CD4-positive, alpha-beta memory T cell (primary cell): Measurements from ENCODE around the gene FAM20A. TPM values are rescaled to one million over a fixed set of nuclear protein-coding genes. Genes with fewer than 3 reads are reported as not detected.
"Not testable (repeated sequence)": the region's sequence is repeated elsewhere in the genome, so short reads cannot be mapped to it uniquely, and the experiment has no call there.

Source experiments
- CTCF ChIA-PET: fragments of 350-600 bp; sonication (Branson Sonifier 250); formaldehyde crosslinking; loops from one replicate; lab custom pipeline; 2021; ENCODE audit warnings: inconsistent platforms; ENCODE audit not compliant: partially characterized antibody; lab: Charles Lee
- POLR2A ChIA-PET: fragments of 350-600 bp; sonication (Branson Sonifier 250); formaldehyde crosslinking; loops from one replicate; lab custom pipeline; 2021; ENCODE audit not compliant: partially characterized antibody; lab: Charles Lee
- DNase-seq, 5 donors: peaks; one replicate each; pipeline versions ENCODE4 v3.0.0 to v3.0.0-alpha.2; 2020 to 2022; ENCODE audit warnings: mixed read lengths in 1 of 5
- H3K27ac ChIP-seq: one replicate; pipeline ENCODE4 v1.7.0; 2013; ENCODE audit warnings: low read depth, low read length
- H3K27me3 ChIP-seq: 2 replicates; pipeline ENCODE4 v1.7.0; 2013; ENCODE audit warnings: mild to moderate bottlenecking, low read length, moderate library complexity; ENCODE audit not compliant: insufficient read depth
- H3K36me3 ChIP-seq: 2 replicates; pipeline ENCODE4 v1.7.0; 2013; ENCODE audit warnings: mild to moderate bottlenecking, low read length, moderate library complexity; ENCODE audit not compliant: insufficient read depth
- H3K4me1 ChIP-seq: 2 replicates; pipeline ENCODE4 v1.7.0; 2013; ENCODE audit warnings: mild to moderate bottlenecking, low read length, moderate library complexity; ENCODE audit not compliant: insufficient read depth
- H3K4me3 ChIP-seq, 2 donors: one replicate each; pipeline ENCODE4 v1.7.0; 2013; ENCODE audit warnings: low read length in 2 of 2, mild to moderate bottlenecking in 1 of 2
- H3K9me3 ChIP-seq, 2 donors: one replicate each; pipeline ENCODE4 v1.7.0; 2013; ENCODE audit warnings: low read length in 2 of 2, control low read depth in 1 of 2; ENCODE audit not compliant: control insufficient read depth in 1 of 2
- H3K27ac Mint-ChIP-seq, 7 donors: one replicate each; pipeline ENCODE4 v1.8.0; 2020 to 2021; ENCODE audit warnings: mixed read lengths in 7 of 7, mild to moderate bottlenecking in 6 of 7, inconsistent platforms in 3 of 7, moderate library complexity in 3 of 7
- H3K27me3 Mint-ChIP-seq, 2 donors: one replicate each; pipeline ENCODE4 v1.8.0; 2020 to 2021; ENCODE audit warnings: mixed read lengths in 2 of 2
- H3K36me3 Mint-ChIP-seq, 2 donors: one replicate each; pipeline ENCODE4 v1.8.0; 2020 to 2021; ENCODE audit warnings: mixed read lengths in 2 of 2, inconsistent platforms in 1 of 2, mild to moderate bottlenecking in 1 of 2
- H3K4me1 Mint-ChIP-seq, 4 donors: one replicate each; pipeline ENCODE4 v1.8.0; 2020 to 2021; ENCODE audit warnings: mixed read lengths in 4 of 4, mild to moderate bottlenecking in 1 of 4
- H3K4me3 Mint-ChIP-seq, 8 donors: one replicate each; pipeline ENCODE4 v1.8.0; 2020 to 2021; ENCODE audit warnings: mixed read lengths in 8 of 8, mild to moderate bottlenecking in 7 of 8, moderate library complexity in 6 of 8, inconsistent platforms in 3 of 8
- H3K9me3 Mint-ChIP-seq, 8 donors: one replicate each; pipeline ENCODE4 v1.8.0; 2020 to 2021; ENCODE audit warnings: mixed read lengths in 8 of 8, mild to moderate bottlenecking in 5 of 8, inconsistent platforms in 3 of 8, moderate library complexity in 1 of 8
- intact Hi-C: fragments of 100-400 bp; cut with micrococcal nuclease; formaldehyde crosslinking; loops from one replicate; pipeline ENCODE4 v1.15.1; 2023
- polyA plus RNA-seq, 2 donors: library from polyadenylated mRNA; unstranded; fragments of 300-500 nt; fragmentation: Illumina TruSeq; gene quantifications; one replicate each; pipeline ENCODE4 v1.2.3, GENCODE V29; 2021
- total RNA-seq, 2 experiments: library from RNA; stranded (reverse); gene quantifications; one replicate each; pipeline ENCODE4 v1.2.3, GENCODE V29; 2021

FAM20A gene
- total and polyA plus RNA-seq, 4 experiments from 2014 or later: 0.08 TPM; not detected in 3

DNA sequence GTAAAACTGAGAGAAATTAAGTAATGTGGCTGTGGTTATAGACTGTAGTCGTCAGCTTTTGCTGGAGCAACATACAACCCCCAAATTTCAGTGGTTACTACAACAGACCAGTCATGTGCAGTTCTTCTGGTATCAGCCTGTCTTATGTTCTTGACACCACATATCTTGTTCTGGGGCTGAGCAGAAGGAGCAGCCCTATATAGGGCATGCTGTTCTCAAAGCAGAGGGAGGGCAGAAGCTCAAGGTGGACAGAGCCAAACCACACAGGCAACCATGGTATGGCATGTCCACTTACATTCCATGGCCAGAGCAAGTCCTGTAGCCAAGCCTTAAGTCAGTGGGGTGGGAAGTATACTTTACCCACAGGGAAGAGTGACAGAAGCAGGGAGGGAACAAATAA is 81.3 kb downstream of the FAM20A start:
- ChIA-PET POLR2A (no interaction called here), CTCF (interaction anchor here (1.9 kb wide), 1 partner anchor 22 kb away, joined by 3 read pairs; no protein-coding TSS in a partner anchor)
- Histone ChIP-seq H3K4me1 (peaks cover 11% of the 10 kb centered on the region), H3K4me3 (no peak overlapping the region), H3K9me3 (no peaks in the 10 kb centered on the region), H3K27ac (no peak overlapping the region), H3K36me3 (peaks cover 34% of the 10 kb centered on the region), H3K27me3 (no peaks in the 10 kb centered on the region)
- peak overlapping the region in 1 of 8 donors; percentile 5 for H3K4me3 Mint-ChIP-seq
- H3K27ac Mint-ChIP-seq: peak overlapping the region in 3 of 7 donors; percentile 5 to 93 (median 54)
- peaks cover 67 to 80% of the 10 kb centered on the region in 2 donors for H3K36me3 Mint-ChIP-seq
- H3K4me1 Mint-ChIP-seq: peaks cover 36 to 53% (median 43%) of the 10 kb centered on the region in 4 donors
- no peaks in the 10 kb centered on the region for H3K27me3 Mint-ChIP-seq
- intact Hi-C loops: no loop called here
- H3K9me3 Mint-ChIP-seq: no peaks in the 10 kb centered on the region
- no peak for DNase-seq

DNA sequence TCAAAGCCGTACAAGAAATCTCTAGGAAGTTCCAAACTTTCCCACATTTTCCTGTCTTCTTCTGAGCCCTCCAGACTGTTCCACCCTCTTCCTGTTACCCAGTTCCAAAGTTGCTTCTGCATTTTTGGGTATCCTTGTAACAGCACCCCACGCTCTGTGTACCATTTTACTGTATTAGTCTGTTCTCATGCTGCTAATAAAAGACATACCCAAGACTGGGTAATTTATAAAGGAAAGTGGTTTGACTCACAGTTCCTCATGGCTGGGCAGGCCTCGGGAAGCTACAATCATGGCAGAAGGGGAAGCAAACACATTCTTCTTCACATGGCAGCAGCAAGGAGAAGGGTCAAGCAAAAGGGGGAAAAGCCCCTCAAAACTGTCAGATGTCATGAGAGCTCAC is 82.1 kb downstream of the FAM20A start:
- H3K27ac ChIP-seq, DNase-seq, H3K27me3 ChIP-seq, POLR2A ChIA-PET, H3K9me3 Mint-ChIP-seq, H3K4me3 ChIP-seq, intact Hi-C loops, H3K9me3 ChIP-seq, H3K27me3 Mint-ChIP-seq, H3K4me3 Mint-ChIP-seq: not testable (repeated sequence)
- CTCF ChIA-PET: interaction anchor here (1.9 kb wide), 1 partner anchor 22 kb away, joined by 3 read pairs; no protein-coding TSS in a partner anchor
- H3K4me1 ChIP-seq: peaks cover 20% of the 10 kb centered on the region
- H3K36me3 Mint-ChIP-seq: peaks cover 60 to 75% of the 10 kb centered on the region in 2 donors
- H3K27ac Mint-ChIP-seq: peak overlapping the region in 5 of 7 donors; percentile 29 to 89 (median 69)
- peaks cover 26% of the 10 kb centered on the region for H3K36me3 ChIP-seq
- H3K4me1 Mint-ChIP-seq: peaks cover 42 to 62% (median 52%) of the 10 kb centered on the region in 4 donors

DNA sequence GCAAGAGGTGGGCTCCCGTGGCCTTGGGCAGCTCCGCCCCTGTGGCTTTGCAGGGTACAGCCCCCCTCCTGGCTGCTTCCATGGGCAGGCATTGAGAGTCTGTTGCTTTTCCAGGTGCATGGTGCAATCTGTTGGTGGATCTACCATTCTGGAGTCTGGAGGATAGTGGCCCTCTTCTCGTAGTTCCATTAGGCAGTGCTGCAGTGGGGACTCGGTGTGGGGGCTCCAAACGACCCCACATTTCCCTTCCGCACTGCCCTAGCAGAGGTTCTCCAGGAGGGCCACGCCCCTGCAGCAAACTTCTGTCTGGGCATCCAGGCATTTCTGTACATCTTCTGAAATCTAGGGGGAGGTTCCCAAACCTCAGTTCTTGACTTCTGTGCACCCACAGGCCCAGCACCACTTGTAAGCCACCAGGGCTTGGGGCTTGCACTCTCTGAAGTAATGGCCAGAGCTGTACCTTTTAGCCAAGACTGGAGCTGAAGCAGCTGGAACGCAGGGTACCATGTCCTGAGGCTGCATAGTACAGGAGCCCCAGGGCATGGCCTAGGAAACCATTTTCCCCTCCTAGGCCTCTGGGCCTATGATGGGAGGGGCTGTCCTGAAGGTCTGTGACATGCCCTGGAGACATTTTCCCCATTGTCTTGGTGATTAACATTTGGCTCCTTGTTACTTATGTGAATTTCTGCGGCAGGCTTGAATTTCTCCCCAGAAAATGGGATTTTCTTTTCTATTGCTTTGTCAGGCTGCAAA is 82.9 kb downstream of the FAM20A start:
- CTCF ChIA-PET: interaction anchor here (1.9 kb wide), 1 partner anchor 21 kb away, joined by 3 read pairs; no protein-coding TSS in a partner anchor
- H3K36me3 ChIP-seq: peaks cover 18% of the 10 kb centered on the region
- peaks cover 53 to 71% of the 10 kb centered on the region in 2 donors for H3K36me3 Mint-ChIP-seq

DNA sequence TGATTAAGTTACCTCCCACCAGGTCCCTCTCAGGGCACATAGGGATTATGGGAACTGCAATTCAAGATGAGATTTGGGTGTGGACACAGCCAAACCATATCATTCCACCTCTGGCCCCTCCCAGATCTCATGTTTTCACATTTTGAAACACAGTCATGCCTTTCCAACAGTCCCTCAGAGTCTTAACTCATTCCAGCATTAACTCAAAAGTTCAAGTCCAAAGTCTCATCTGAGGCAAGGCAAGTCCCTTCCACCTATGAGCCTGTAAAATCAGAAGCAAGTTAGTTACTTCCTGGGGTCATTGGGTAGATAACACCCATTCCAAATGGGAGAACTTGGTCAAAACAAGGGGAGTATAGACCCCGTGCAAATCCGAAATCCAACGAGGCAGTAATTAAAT is 83.6 kb downstream of the FAM20A start:
- Mint-ChIP-seq H3K36me3 (peaks cover 48 to 71% of the 10 kb centered on the region in 2 donors), H3K27ac (peak overlapping the region in 2 of 7 donors; percentile 5 to 42), H3K4me1 (peaks cover 50 to 73% (median 62%) of the 10 kb centered on the region in 4 donors)
- H3K4me3 Mint-ChIP-seq, POLR2A ChIA-PET, H3K9me3 Mint-ChIP-seq, CTCF ChIA-PET, intact Hi-C loops, H3K9me3 ChIP-seq, H3K27me3 ChIP-seq, DNase-seq, H3K4me3 ChIP-seq, H3K27ac ChIP-seq, H3K27me3 Mint-ChIP-seq: not testable (repeated sequence)
- H3K4me1 ChIP-seq: peaks cover 30% of the 10 kb centered on the region
- H3K36me3 ChIP-seq: peaks cover 18% of the 10 kb centered on the region

More for the DNA sequence above, 82.9 kb downstream of the FAM20A start:
- Mint-ChIP-seq H3K4me3 (no peak overlapping the region), H3K4me1 (peaks cover 50 to 70% (median 59%) of the 10 kb centered on the region in 4 donors), H3K9me3 (no peaks in the 10 kb centered on the region), H3K27me3 (no peaks in the 10 kb centered on the region), H3K27ac (peak overlapping the region in 2 of 7 donors; percentile 53 to 83)
- no peak overlapping the region for H3K4me3 ChIP-seq
- peaks cover 28% of the 10 kb centered on the region for H3K4me1 ChIP-seq
- no peaks in the 10 kb centered on the region for H3K27me3 ChIP-seq
- POLR2A ChIA-PET: no interaction called here
- DNase-seq: no peak
- H3K27ac ChIP-seq: no peak overlapping the region
- intact Hi-C loops: no loop called here
- no peaks in the 10 kb centered on the region for H3K9me3 ChIP-seq

DNA sequence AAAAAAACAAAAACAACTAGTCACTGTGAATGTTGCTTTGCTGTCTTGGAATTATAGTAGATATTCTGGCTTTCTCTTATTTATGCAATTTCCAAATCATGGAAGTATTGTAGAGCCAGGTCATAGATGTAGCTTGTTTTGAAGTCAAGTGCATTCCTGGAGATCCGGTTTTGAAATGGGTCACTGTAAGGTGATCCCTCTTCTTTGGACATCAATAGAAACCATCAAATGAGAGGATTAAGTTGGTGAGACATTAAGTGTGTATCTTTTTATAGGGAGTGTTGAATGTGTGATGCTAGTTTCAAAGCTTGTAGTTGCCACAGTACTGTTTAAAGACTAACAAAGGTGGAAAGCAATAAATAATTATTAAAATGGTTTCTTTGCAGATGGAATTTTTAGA is 84.4 kb downstream of the FAM20A start:
- Mint-ChIP-seq H3K27ac (peak overlapping the region in 2 of 7 donors; percentile 11 to 54), H3K36me3 (peaks cover 43 to 69% of the 10 kb centered on the region in 2 donors), H3K4me1 (peaks cover 46 to 70% (median 59%) of the 10 kb centered on the region in 4 donors)

DNA sequence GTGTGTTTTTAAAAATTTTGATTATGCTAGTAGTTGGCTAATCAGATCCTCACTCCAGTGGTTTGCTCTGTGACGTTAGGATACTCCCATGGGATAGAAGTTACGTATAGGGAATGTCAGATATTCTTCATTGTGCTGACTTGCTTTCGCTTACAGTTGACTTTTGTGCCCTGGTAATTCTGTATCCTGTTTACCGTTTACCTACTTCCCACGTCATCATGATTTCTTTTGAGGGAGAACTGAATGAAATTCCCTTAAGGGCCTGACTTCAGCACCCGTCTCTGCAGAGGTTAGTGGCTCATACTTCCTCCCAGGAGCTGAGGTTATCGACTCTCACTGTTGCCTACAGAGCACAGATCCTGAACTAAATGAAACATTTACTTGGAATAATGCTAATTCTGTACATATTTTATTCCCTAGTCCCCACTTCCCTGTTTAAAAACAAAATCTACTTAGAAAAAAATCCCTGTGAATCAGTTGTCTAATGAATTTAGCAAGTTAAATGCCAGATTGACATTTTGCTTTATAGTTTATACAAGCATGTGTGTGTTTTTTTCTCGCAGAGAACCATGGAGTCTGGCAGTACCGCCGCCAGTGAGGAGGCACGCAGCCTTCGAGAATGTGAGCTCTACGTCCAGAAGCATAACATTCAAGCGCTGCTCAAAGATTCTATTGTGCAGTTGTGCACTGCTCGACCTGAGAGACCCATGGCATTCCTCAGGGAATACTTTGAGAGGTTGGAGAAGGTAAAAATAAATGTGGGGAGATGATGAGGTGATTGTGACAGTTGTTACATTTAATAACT is 86.1 kb downstream of the FAM20A start:
- Mint-ChIP-seq H3K27me3 (no peaks in the 10 kb centered on the region), H3K4me3 (peak overlapping the region in 7 of 8 donors; percentile 1 to 99 (median 99)), H3K9me3 (peaks cover 0 to 3% (median 0%) of the 10 kb centered on the region in 8 donors), H3K27ac (peak overlapping the region in 6 of 7 donors; percentile 7 to 99 (median 66)), H3K36me3 (peaks cover 38 to 62% of the 10 kb centered on the region in 2 donors), H3K4me1 (peaks cover 47 to 78% (median 60%) of the 10 kb centered on the region in 4 donors)
- peaks cover 34% of the 10 kb centered on the region for H3K4me1 ChIP-seq
- intact Hi-C loops: loop anchor here (5.0 kb wide), 3 partner anchors 333 to 897 kb away; partner anchors contain the start of genes KPNA2 and MAP2K6
- POLR2A ChIA-PET: no interaction called here
- no peak overlapping the region for H3K4me3 ChIP-seq
- no peaks in the 10 kb centered on the region for H3K9me3 ChIP-seq
- CTCF ChIA-PET: no interaction called here
- H3K27ac ChIP-seq: no peak overlapping the region
- no peaks in the 10 kb centered on the region for H3K27me3 ChIP-seq
- no peak for DNase-seq
- peaks cover 13% of the 10 kb centered on the region for H3K36me3 ChIP-seq

More for the DNA sequence above, 84.4 kb downstream of the FAM20A start:
- no peaks in the 10 kb centered on the region for H3K27me3 ChIP-seq
- Mint-ChIP-seq H3K9me3 (peaks cover 0 to 3% (median 0%) of the 10 kb centered on the region in 8 donors), H3K4me3 (peak overlapping the region in 1 of 8 donors; percentile 40), H3K27me3 (no peaks in the 10 kb centered on the region)
- no peak overlapping the region for H3K4me3 ChIP-seq
- DNase-seq: no peak
- H3K27ac ChIP-seq: no peak overlapping the region
- H3K9me3 ChIP-seq: no peaks in the 10 kb centered on the region
- ChIA-PET CTCF (interaction anchor here (1.3 kb wide), 1 partner anchor 9 kb away, joined by 3 read pairs; no protein-coding TSS in a partner anchor), POLR2A (interaction anchor here (0.8 kb wide), 1 partner anchor 9 kb away, joined by 3 read pairs; no protein-coding TSS in a partner anchor)
- H3K36me3 ChIP-seq: peaks cover 14% of the 10 kb centered on the region
- peaks cover 30% of the 10 kb centered on the region for H3K4me1 ChIP-seq
- intact Hi-C loops: no loop called here
